K562 (cell line): ENCODE data around the gene CEBPB. TPM values are rescaled to one million over a fixed set of nuclear protein-coding genes. Genes with fewer than 3 reads are reported as not detected.

Source experiments
- CHD4 ChIP-seq: fragments of 200-600 bp; sonication (generic); IDR thresholded peaks from 3 replicates; pipeline ENCODE4 v1.6.1; 2012; ENCODE audit warnings: low read depth, mild to moderate bottlenecking, mixed read lengths, low read length, inconsistent platforms; ENCODE audit not compliant: insufficient read depth, insufficient replicate concordance, poor library complexity, severe bottlenecking
- DACH1 ChIP-seq: fragments of 450-650 bp; IDR thresholded peaks from 2 replicates; pipeline ENCODE4 v1.6.1; 2018; ENCODE audit not compliant: partially characterized antibody
- DDX20 ChIP-seq: fragments of 450-650 bp; IDR thresholded peaks from 2 replicates; pipeline ENCODE4 v1.6.1; 2016; ENCODE audit warnings: missing genetic modification characterization, low read depth, mild to moderate bottlenecking, missing compliant biosample characterization, moderate library complexity
- ETS2 ChIP-seq: IDR thresholded peaks from 2 replicates; pipeline ENCODE4 v1.6.1; 2016; ENCODE audit warnings: borderline replicate concordance, missing genetic modification characterization, mild to moderate bottlenecking, moderate library complexity, missing compliant biosample characterization; ENCODE audit not compliant: poor library complexity, severe bottlenecking
- EZH2 ChIP-seq: IDR thresholded peaks from 2 replicates; pipeline ENCODE4 v1.6.1; 2012; ENCODE audit warnings: low read depth, mild to moderate bottlenecking, inconsistent platforms, low read length, borderline replicate concordance
- ID3 ChIP-seq, 2 experiments: fragments of 250-450 bp in 1 of 2; fragments of 450-650 bp in 1 of 2; sonication (Bioruptor Pico) in 1 of 2; IDR thresholded peaks; 2 replicates each; pipeline versions ENCODE4 v1.6.1 to v1.8.0; 2016 to 2021; ENCODE audit warnings: mild to moderate bottlenecking in 2 of 2, moderate library complexity in 2 of 2, missing compliant biosample characterization in 1 of 2, missing genetic modification characterization in 1 of 2
- JUND ChIP-seq, 2 experiments: IDR thresholded peaks; 2 replicates in 1 of 2; 3 replicates in 1 of 2; pipeline ENCODE4 v1.6.1; 2011; ENCODE audit warnings: borderline replicate concordance in 2 of 2, low read depth in 2 of 2, low read length in 2 of 2, improper control_type of control experiment in 1 of 2, missing biosample characterization in 1 of 2, missing genetic modification characterization in 1 of 2, missing genetic modification reagents in 1 of 2
- NR3C1 ChIP-seq: sonication (generic); formaldehyde crosslinking; IDR thresholded peaks from 2 replicates; pipeline ENCODE4 v1.8.1; 2022; ENCODE audit warnings: missing genetic modification reagents
- RBBP5 ChIP-seq: fragments of 200-600 bp; sonication (generic); IDR thresholded peaks from 2 replicates; pipeline ENCODE4 v1.6.1; 2012; ENCODE audit warnings: borderline replicate concordance, mild to moderate bottlenecking, low read length, control low read depth, inconsistent platforms; ENCODE audit not compliant: insufficient read depth, poor library complexity, severe bottlenecking
- ZBTB5 ChIP-seq: fragments of 450-650 bp; IDR thresholded peaks from 2 replicates; pipeline ENCODE4 v1.6.1; 2017; ENCODE audit warnings: antibody characterized with exemption
- ZFP36 ChIP-seq: fragments of 150-350 bp; IDR thresholded peaks from 2 replicates; pipeline ENCODE4 v1.6.1; 2018; ENCODE audit warnings: low read length, low read depth; ENCODE audit not compliant: partially characterized antibody
- ZNF165 ChIP-seq: fragments of 250-450 bp; sonication (Bioruptor Pico); IDR thresholded peaks from 2 replicates; pipeline ENCODE4 v1.4.0; 2020; ENCODE audit warnings: borderline replicate concordance
- polyA plus RNA-seq, 8 experiments: library from polyadenylated mRNA; depleted of rRNA in 4 of 8; stranded (reverse) in 5 of 8; unstranded in 3 of 8; fragments of >200 nt; fragmentation: Nextera tagmentation in 2 of 8; fragmentation: Illumina TruSeq in 1 of 8; extraction: Ambion mirVana in 2 of 8; extraction: Trizol in 1 of 8; gene quantifications; 2 replicates each; pipeline versions ENCODE4 v1.2.1 to v1.2.3, GENCODE V29; 2011 to 2014; ENCODE audit warnings: inconsistent platforms in 1 of 8, missing spikeins in 1 of 8
- total RNA-seq, 7 experiments: library from RNA; depleted of rRNA in 6 of 7; stranded (reverse); fragments of >200 nt in 6 of 7; fragmentation: Illumina TruSeq in 2 of 7; extraction: Trizol in 2 of 7; gene quantifications; 2 replicates each; pipeline versions ENCODE4 v1.2.1 to v1.2.3, GENCODE V29; 2011 to 2021; ENCODE audit warnings: low replicate concordance in 1 of 7
- TF ChIP-seq, protein P1 (sequence below), 2 experiments: fragments of 450-650 bp; conservative IDR thresholded peaks; 2 replicates each; pipeline ENCODE4 v1.6.1; 2017; ENCODE audit warnings: mild to moderate bottlenecking in 2 of 2, moderate library complexity in 2 of 2
- TF ChIP-seq, protein P2 (sequence below): IDR thresholded peaks from 2 replicates; pipeline ENCODE4 v1.6.1; 2014; ENCODE audit warnings: antibody characterized with exemption

CEBPB gene
- total and polyA plus RNA-seq, 9 of the 15 experiments (the other 6 are each of a cell fraction or from before 2014, with no cell fraction given), result 1.2 to 72.6 (median 7.8) TPM

DNA sequence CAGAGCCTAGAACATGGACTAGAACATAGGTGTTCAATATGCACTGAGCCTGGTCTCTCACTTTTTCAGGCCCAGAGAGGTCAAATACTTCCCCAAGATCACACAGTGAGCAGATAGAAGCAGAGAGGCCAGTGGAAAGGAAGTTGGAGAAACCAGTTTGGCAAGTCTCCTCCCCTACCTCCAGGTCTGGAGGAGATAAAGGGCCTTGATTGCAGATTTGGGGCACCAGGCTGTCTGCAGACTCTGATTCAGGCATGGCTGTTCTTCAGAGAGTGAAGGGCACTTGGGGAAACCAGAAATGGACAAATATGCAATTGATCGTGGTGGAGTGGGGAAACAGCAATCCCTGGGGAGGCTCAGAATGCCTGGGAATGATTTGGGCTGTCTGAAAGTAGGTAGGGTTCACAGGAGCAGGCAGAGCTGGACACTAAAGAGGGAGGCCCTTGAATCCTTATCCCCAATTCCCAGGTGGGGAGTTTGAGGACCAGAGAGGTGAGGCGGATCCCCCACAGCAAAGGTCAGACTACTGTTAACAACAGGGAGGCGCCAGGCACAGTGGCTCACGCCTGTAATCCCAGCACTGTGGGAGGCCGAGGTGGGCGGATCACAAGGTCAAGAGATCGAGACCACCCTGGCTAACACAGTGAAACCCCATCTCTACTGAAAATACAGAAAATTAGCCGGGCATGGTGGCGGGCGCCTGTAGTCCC is 39.4 kb upstream of the CEBPB start (continued):
- no peak for TF ChIP-seq ID3 (CRISPR knock-in tag; IDR thresholded peaks at IDR 0.05)
- TF ChIP-seq ID3 (tag; IDR thresholded peaks at IDR 0.05), result no peak
- TF ChIP-seq, protein P1, sequence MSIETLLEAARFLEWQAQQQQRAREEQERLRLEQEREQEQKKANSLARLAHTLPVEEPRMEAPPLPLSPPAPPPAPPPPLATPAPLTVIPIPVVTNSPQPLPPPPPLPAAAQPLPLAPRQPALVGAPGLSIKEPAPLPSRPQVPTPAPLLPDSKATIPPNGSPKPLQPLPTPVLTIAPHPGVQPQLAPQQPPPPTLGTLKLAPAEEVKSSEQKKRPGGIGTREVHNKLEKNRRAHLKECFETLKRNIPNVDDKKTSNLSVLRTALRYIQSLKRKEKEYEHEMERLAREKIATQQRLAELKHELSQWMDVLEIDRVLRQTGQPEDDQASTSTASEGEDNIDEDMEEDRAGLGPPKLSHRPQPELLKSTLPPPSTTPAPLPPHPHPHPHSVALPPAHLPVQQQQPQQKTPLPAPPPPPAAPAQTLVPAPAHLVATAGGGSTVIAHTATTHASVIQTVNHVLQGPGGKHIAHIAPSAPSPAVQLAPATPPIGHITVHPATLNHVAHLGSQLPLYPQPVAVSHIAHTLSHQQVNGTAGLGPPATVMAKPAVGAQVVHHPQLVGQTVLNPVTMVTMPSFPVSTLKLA (conservative IDR thresholded peaks at IDR 0.05), result no peak
- no peak for TF ChIP-seq DACH1
- TF ChIP-seq, protein P2, sequence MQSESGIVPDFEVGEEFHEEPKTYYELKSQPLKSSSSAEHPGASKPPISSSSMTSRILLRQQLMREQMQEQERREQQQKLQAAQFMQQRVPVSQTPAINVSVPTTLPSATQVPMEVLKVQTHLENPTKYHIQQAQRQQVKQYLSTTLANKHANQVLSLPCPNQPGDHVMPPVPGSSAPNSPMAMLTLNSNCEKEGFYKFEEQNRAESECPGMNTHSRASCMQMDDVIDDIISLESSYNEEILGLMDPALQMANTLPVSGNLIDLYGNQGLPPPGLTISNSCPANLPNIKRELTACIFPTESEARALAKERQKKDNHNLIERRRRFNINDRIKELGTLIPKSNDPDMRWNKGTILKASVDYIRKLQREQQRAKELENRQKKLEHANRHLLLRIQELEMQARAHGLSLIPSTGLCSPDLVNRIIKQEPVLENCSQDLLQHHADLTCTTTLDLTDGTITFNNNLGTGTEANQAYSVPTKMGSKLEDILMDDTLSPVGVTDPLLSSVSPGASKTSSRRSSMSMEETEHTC, result no peak
- TF ChIP-seq ZNF165 (CRISPR knock-in tag), result no peak
- TF ChIP-seq ETS2 (tag), result no peak
- TF ChIP-seq EZH2, result no peak
- TF ChIP-seq ZBTB5, result no peak
- no peak for TF ChIP-seq NR3C1
- no peak for TF ChIP-seq CHD4
- TF ChIP-seq ZFP36, result peak; percentile 93
- no peak for TF ChIP-seq RBBP5
- 0 out of 2 replicates have a peak, but pooled peaks have one; percentile 8 for TF ChIP-seq JUND (IDR thresholded peaks at IDR 0.05; ENCODE audit: borderline replicate concordance, low read depth, low read length)
- no peak for TF ChIP-seq JUND (tag; IDR thresholded peaks at IDR 0.05; ENCODE audit: borderline replicate concordance, low read depth, low read length)
- TF ChIP-seq DDX20, result no peak
